ENCODE data around the gene C2orf92.

- TF ChIP-seq POLR2AphosphoS5 (IDR thresholded peaks at IDR 0.05; ENCODE audit: low read depth, low read length) (no peak), TAF1 (IDR thresholded peaks at IDR 0.05; ENCODE audit: borderline replicate concordance, insufficient read depth, low read length) (no peak), REST (IDR thresholded peaks at IDR 0.05; ENCODE audit: insufficient read depth in 1 of 2, low read depth in 2 of 2, low read length in 2 of 2) (no peak)
Measured at GRCh38 chr2:97697252-97698235, 28.0 kb downstream of the C2orf92 start.

All from PFSK-1 (cell line).